EL (cell line): ENCODE data around the gene TIAL1.
"Not testable (repeated sequence)": the region's sequence is repeated elsewhere in the genome, so short reads cannot be mapped to it uniquely, and the experiment has no call there.

Source experiments
- DNase-seq: peaks from one replicate; pipeline ENCODE4 v3.0.0-alpha.2; 2016

TIAL1 gene

GRCh38 chr10:119545310-119545709 lies 51.5 kb downstream of the TIAL1 start:
- DNase-seq, result no peak

GRCh38 chr10:119543814-119544642 lies 52.7 kb downstream of the TIAL1 start:
- DNase-seq, result no peak

- peak; percentile 56 for DNase-seq
Measured at GRCh38 chr10:119542988-119543813, 53.6 kb downstream of the TIAL1 start.

GRCh38 chr10:119542357-119542987 lies 54.3 kb downstream of the TIAL1 start, which contains the start of gene RGS10:
TSS of gene RGS10 (minus strand) at chr10:119542719. CDS start at chr10:119542638, 81 bp downstream.
- DNase-seq, result peak; percentile 88

- DNase-seq, result peak; percentile 39
Measured at GRCh38 chr10:119541459-119542356, 55.1 kb downstream of the TIAL1 start.

- DNase-seq, result peak; percentile 46
Measured at GRCh38 chr10:119541046-119541445, 55.7 kb downstream of the TIAL1 start.

- DNase-seq, result no peak
Measured at GRCh38 chr10:119540038-119540437, 56.7 kb downstream of the TIAL1 start.

GRCh38 chr10:119539359-119539825 lies 57.4 kb downstream of the TIAL1 start:
- DNase-seq, result no peak

- DNase-seq, result peak; percentile 52
Measured at GRCh38 chr10:119538632-119539358, 58.0 kb downstream of the TIAL1 start.

GRCh38 chr10:119537953-119538630 lies 58.7 kb downstream of the TIAL1 start:
- no peak for DNase-seq

GRCh38 chr10:119536508-119537025 lies 60.2 kb downstream of the TIAL1 start:
- DNase-seq, result no peak

GRCh38 chr10:119535837-119536507 lies 60.8 kb downstream of the TIAL1 start:
- DNase-seq, result no peak

GRCh38 chr10:119535305-119535704 lies 61.5 kb downstream of the TIAL1 start:
- peak; percentile 36 for DNase-seq

- DNase-seq, result no peak
Measured at GRCh38 chr10:119533473-119533872, 63.3 kb downstream of the TIAL1 start.

GRCh38 chr10:119532791-119533190 lies 64.0 kb downstream of the TIAL1 start:
- not testable (repeated sequence) for DNase-seq

- DNase-seq, result not testable (repeated sequence)
Measured at GRCh38 chr10:119532251-119532650, 64.5 kb downstream of the TIAL1 start.

GRCh38 chr10:119531067-119531466 lies 65.7 kb downstream of the TIAL1 start:
- DNase-seq, result no peak

- peak; percentile 91 for DNase-seq
Measured at GRCh38 chr10:119528663-119529237, 68.0 kb downstream of the TIAL1 start.
